ENCODE data around the gene FOXL2. TPM values are rescaled to one million over a fixed set of nuclear protein-coding genes. Genes with fewer than 3 reads are reported as not detected.

Gene FOXL2
- total and polyA plus RNA-seq, 9 donors, result 0.05 to 0.09 (median 0.05) TPM; not detected in 6

Other genes starting within 250 kb of the FOXL2 start
- 8.0 TPM for gene PIK3CB, start 112.2 kb downstream of the FOXL2 start, total RNA-seq
- 10 to 100 TPM in 4 of 8 donors, 1 to 10 TPM in 4; 9.4 to 16.3 (median 10.3) TPM for gene PIK3CB, start 112.2 kb downstream of the FOXL2 start, polyA plus RNA-seq (ENCODE audit: insufficient read depth in 1 of 8, insufficient read length in 8 of 8, low replicate concordance in 1 of 8)
- gene FOXL2NB, start 80 bp upstream of the FOXL2 start, total RNA-seq, result not detected
- gene FOXL2NB, start 80 bp upstream of the FOXL2 start, polyA plus RNA-seq (ENCODE audit: insufficient read depth in 1 of 8, insufficient read length in 8 of 8, low replicate concordance in 1 of 8), result under 1 TPM in 4 of 8 donors, not detected in 4; 0.05 to 0.13 (median 0.08) TPM
- gene PRR23A, start 59.1 kb upstream of the FOXL2 start, total RNA-seq, result not detected
- gene PRR23A, start 59.1 kb upstream of the FOXL2 start, polyA plus RNA-seq (ENCODE audit: insufficient read depth in 1 of 8, insufficient read length in 8 of 8, low replicate concordance in 1 of 8), result not detected
- not detected for gene PRR23B, start 73.8 kb upstream of the FOXL2 start, total RNA-seq
- under 1 TPM in 1 of 8 donors, not detected in 7; 0.19 TPM for gene PRR23B, start 73.8 kb upstream of the FOXL2 start, polyA plus RNA-seq (ENCODE audit: insufficient read depth in 1 of 8, insufficient read length in 8 of 8, low replicate concordance in 1 of 8)
- not detected for gene PRR23C, start 97.8 kb upstream of the FOXL2 start, total RNA-seq
- gene PRR23C, start 97.8 kb upstream of the FOXL2 start, polyA plus RNA-seq (ENCODE audit: insufficient read depth in 1 of 8, insufficient read length in 8 of 8, low replicate concordance in 1 of 8), result not detected

All from muscle of leg (tissue), 9 donors.